Aorta (tissue), 5 donors: ENCODE data around the gene BDKRB1. TPM values are rescaled to one million over a fixed set of nuclear protein-coding genes. Genes with fewer than 3 reads are reported as not detected.

ENCODE experiments used
- ATAC-seq: fragments of 200-7000 bp; cut with Tn5 transposase; one replicate; pipeline ENCODE4 v1.9.1; 2022; ENCODE audit warnings: moderate library complexity; ENCODE audit not compliant: low FRiP score
- DNase-seq, 2 donors: peaks; one replicate each; pipeline ENCODE4 v3.0.0-alpha.2; 2020
- H3K27ac ChIP-seq, 2 donors: one replicate each; pipeline ENCODE4 v1.5.1; 2013; ENCODE audit warnings: low read length in 2 of 2, mild to moderate bottlenecking in 2 of 2, moderate library complexity in 2 of 2, control low read depth in 1 of 2, inconsistent platforms in 1 of 2, low read depth in 1 of 2
- H3K27me3 ChIP-seq, 2 donors: one replicate each; pipeline ENCODE4 v1.6.1; 2013; ENCODE audit warnings: control low read depth in 1 of 2, low read length in 1 of 2, mild to moderate bottlenecking in 1 of 2, moderate library complexity in 1 of 2; ENCODE audit not compliant: insufficient read depth in 2 of 2, control insufficient read depth in 1 of 2
- H3K36me3 ChIP-seq, 2 donors: one replicate each; pipeline ENCODE4 v1.6.1; 2013; ENCODE audit warnings: control low read depth in 1 of 2, low read length in 1 of 2, mild to moderate bottlenecking in 1 of 2; ENCODE audit not compliant: insufficient read depth in 2 of 2, control insufficient read depth in 1 of 2
- H3K4me1 ChIP-seq, 2 donors: one replicate each; pipeline ENCODE4 v1.6.1; 2013; ENCODE audit warnings: low read length in 2 of 2, control low read depth in 1 of 2, mild to moderate bottlenecking in 1 of 2, moderate library complexity in 1 of 2; ENCODE audit not compliant: insufficient read depth in 2 of 2, control insufficient read depth in 1 of 2
- H3K4me3 ChIP-seq, 2 donors: one replicate each; pipeline ENCODE4 v1.5.1; 2013; ENCODE audit warnings: low read length in 2 of 2, control low read depth in 1 of 2, mild to moderate bottlenecking in 1 of 2
- H3K9me3 ChIP-seq: one replicate; pipeline ENCODE4 v1.6.1; 2013; ENCODE audit warnings: mild to moderate bottlenecking, low read length; ENCODE audit not compliant: control insufficient read depth
- WGBS, 2 donors: extraction: QIAGEN DNeasy Blood & Tissue Kit; methylation state at CpG; one replicate each; pipeline ENCODE4 v1.1.7; 2013; 5-methylcytosine and 5-hydroxymethylcytosine counted together
- intact Hi-C, 2 donors: fragments of 100-400 bp; cut with DNase I; formaldehyde crosslinking; loops; one replicate each; pipeline versions ENCODE4 v1.14.2 to v1.15.0; 2022
- polyA plus RNA-seq, 2 donors: library from polyadenylated mRNA; stranded (reverse); fragments of 200-250 nt; gene quantifications; one replicate each; pipeline ENCODE4 v1.2.3, GENCODE V29; 2013
- total RNA-seq, 2 donors: library from RNA; stranded (reverse); fragmentation: NEBNext Ultra II Directional; extraction: Animal tissue kit (Norgen Biotek cat#: 25700); gene quantifications; one replicate each; pipeline ENCODE4 v1.2.1, GENCODE V29; 2021
- donor health status: healthy with polysubstance abuse.
- donor health status: Bipolar disorder and iron deficiency.
- donor health status: DM: no; HTN: no; CAD: no.
- donor health status: DM: no; HTN: no; CAD: no.
- donor health status: DM: yes; HTN: yes; CAD: no.

BDKRB1 gene
- total and polyA plus RNA-seq, 4 donors: 0.18 to 2.8 (median 0.36) TPM; not detected in 1

GRCh38 chr14:96215452-96216244 lies 40.4 kb upstream of the BDKRB1 start:
- Histone ChIP-seq H3K4me1 (no peaks in the 10 kb centered on the region), H3K36me3 (no peaks in the 10 kb centered on the region), H3K27me3 (no peaks in the 10 kb centered on the region), H3K4me3 (no peak overlapping the region), H3K27ac (no peak overlapping the region), H3K9me3 (peaks cover 7% of the 10 kb centered on the region)
- intact Hi-C loops: no loop called here
- 86 to 88% methylated on average over 7 of the region's 7 CpGs for WGBS, 2 donors
- DNase-seq (no peak), ATAC-seq (no peak)

- Histone ChIP-seq H3K9me3 (peaks cover 4% of the 10 kb centered on the region), H3K4me3 (no peak overlapping the region), H3K27ac (no peak overlapping the region), H3K27me3 (no peaks in the 10 kb centered on the region), H3K36me3 (no peaks in the 10 kb centered on the region), H3K4me1 (no peaks in the 10 kb centered on the region)
- WGBS, 2 donors: 80 to 83% methylated on average over 1 of the region's 1 CpG
- no peak for DNase-seq
- intact Hi-C loops: no loop called here
- ATAC-seq: no peak
These were observed 39.4 kb upstream of the BDKRB1 start for GRCh38 chr14:96216627-96217026.

GRCh38 chr14:96217376-96217913 lies 38.6 kb upstream of the BDKRB1 start:
- intact Hi-C loops: no loop called here
- no peak for ATAC-seq
- Histone ChIP-seq H3K4me1 (no peaks in the 10 kb centered on the region), H3K4me3 (no peak overlapping the region), H3K27me3 (no peaks in the 10 kb centered on the region), H3K9me3 (peaks cover 2% of the 10 kb centered on the region), H3K36me3 (no peaks in the 10 kb centered on the region), H3K27ac (no peak overlapping the region)
- no peak for DNase-seq
- WGBS, 2 donors: 71% methylated on average over 8 of the region's 8 CpGs

GRCh38 chr14:96221109-96221650 lies 34.8 kb upstream of the BDKRB1 start:
- WGBS, 2 donors: 81 to 83% methylated on average over 7 of the region's 7 CpGs
- Histone ChIP-seq H3K27ac (no peak overlapping the region), H3K36me3 (no peaks in the 10 kb centered on the region), H3K9me3 (no peaks in the 10 kb centered on the region), H3K4me1 (no peaks in the 10 kb centered on the region), H3K27me3 (no peaks in the 10 kb centered on the region), H3K4me3 (no peak overlapping the region)
- DNase-seq: no peak
- intact Hi-C loops: no loop called here
- no peak for ATAC-seq

- 74 to 80% methylated on average over 8 of the region's 8 CpGs for WGBS, 2 donors
- no peak for ATAC-seq
- H3K4me3 ChIP-seq: no peak overlapping the region
- H3K4me1 ChIP-seq: no peaks in the 10 kb centered on the region
- no peaks in the 10 kb centered on the region for H3K27me3 ChIP-seq
- no peaks in the 10 kb centered on the region for H3K9me3 ChIP-seq
- intact Hi-C loops: no loop called here
- no peak overlapping the region for H3K27ac ChIP-seq
- DNase-seq: no peak
- H3K36me3 ChIP-seq: no peaks in the 10 kb centered on the region
These were observed 34.2 kb upstream of the BDKRB1 start for GRCh38 chr14:96221841-96222240.

- H3K27ac ChIP-seq: no peak overlapping the region
- H3K4me1 ChIP-seq: no peaks in the 10 kb centered on the region
- 73 to 79% methylated on average over 8 of the region's 8 CpGs for WGBS, 2 donors
- peaks cover 5% of the 10 kb centered on the region for H3K9me3 ChIP-seq
- ATAC-seq (no peak), DNase-seq (no peak)
- intact Hi-C loops: no loop called here
- no peak overlapping the region for H3K4me3 ChIP-seq
- H3K27me3 ChIP-seq: no peaks in the 10 kb centered on the region
- H3K36me3 ChIP-seq: no peaks in the 10 kb centered on the region
These were observed 31.4 kb upstream of the BDKRB1 start for GRCh38 chr14:96224480-96225096.

GRCh38 chr14:96225213-96225612 lies 30.8 kb upstream of the BDKRB1 start:
- Histone ChIP-seq H3K9me3 (peaks cover 5% of the 10 kb centered on the region), H3K27ac (no peak overlapping the region), H3K36me3 (no peaks in the 10 kb centered on the region), H3K4me1 (no peaks in the 10 kb centered on the region), H3K4me3 (no peak overlapping the region), H3K27me3 (no peaks in the 10 kb centered on the region)
- WGBS, 2 donors: 88 to 92% methylated on average over 5 of the region's 5 CpGs
- ATAC-seq (no peak), DNase-seq (no peak)
- intact Hi-C loops: no loop called here

GRCh38 chr14:96225745-96226151 lies 30.3 kb upstream of the BDKRB1 start:
- no peaks in the 10 kb centered on the region for H3K4me1 ChIP-seq
- ATAC-seq: peak; percentile 55
- no peak overlapping the region for H3K27ac ChIP-seq
- no peak for DNase-seq
- 31 to 44% methylated on average over 5 of the region's 5 CpGs for WGBS, 2 donors
- peaks cover 5% of the 10 kb centered on the region for H3K9me3 ChIP-seq
- no peaks in the 10 kb centered on the region for H3K27me3 ChIP-seq
- no peaks in the 10 kb centered on the region for H3K36me3 ChIP-seq
- H3K4me3 ChIP-seq: no peak overlapping the region
- intact Hi-C loops: no loop called here
